Mammary epithelial cell (primary cell): ENCODE results near the gene AKAP17A.

Source experiments
- CTCF ChIP-seq, 2 donors: IDR thresholded peaks in 1 of 2; conservative IDR thresholded peaks in 1 of 2; 2 replicates each; pipeline ENCODE4 v1.5.1; 2011 to 2012; ENCODE audit warnings: inconsistent platforms in 2 of 2, low read length in 2 of 2, mild to moderate bottlenecking in 2 of 2, control low read depth in 1 of 2, low read depth in 1 of 2; ENCODE audit not compliant: insufficient read depth in 1 of 2; ENCODE audit errors: extremely low read depth in 1 of 2
- EZH2 ChIP-seq: IDR thresholded peaks from 2 replicates; pipeline ENCODE4 v1.6.1; 2012; ENCODE audit warnings: low read length, inconsistent platforms, borderline replicate concordance

- TF ChIP-seq CTCF (conservative IDR thresholded peaks at IDR 0.05 in 1 of 2, IDR thresholded peaks at IDR 0.05 in 1 of 2; ENCODE audit: extremely low read depth in 1 of 2, insufficient read depth in 1 of 2, low read depth in 1 of 2, low read length in 2 of 2), result no peak
- TF ChIP-seq EZH2, result no peak
Measured at GRCh38 chrX:1582686-1583437, 8.5 kb upstream of the AKAP17A start.
